ENCODE measurements around the gene LLGL2. TPM values are rescaled to one million over a fixed set of nuclear protein-coding genes. Genes with fewer than 3 reads are reported as not detected.

Gene LLGL2
- total RNA-seq, 1 experiment from 2014 or later = 19.8 TPM

DNA sequence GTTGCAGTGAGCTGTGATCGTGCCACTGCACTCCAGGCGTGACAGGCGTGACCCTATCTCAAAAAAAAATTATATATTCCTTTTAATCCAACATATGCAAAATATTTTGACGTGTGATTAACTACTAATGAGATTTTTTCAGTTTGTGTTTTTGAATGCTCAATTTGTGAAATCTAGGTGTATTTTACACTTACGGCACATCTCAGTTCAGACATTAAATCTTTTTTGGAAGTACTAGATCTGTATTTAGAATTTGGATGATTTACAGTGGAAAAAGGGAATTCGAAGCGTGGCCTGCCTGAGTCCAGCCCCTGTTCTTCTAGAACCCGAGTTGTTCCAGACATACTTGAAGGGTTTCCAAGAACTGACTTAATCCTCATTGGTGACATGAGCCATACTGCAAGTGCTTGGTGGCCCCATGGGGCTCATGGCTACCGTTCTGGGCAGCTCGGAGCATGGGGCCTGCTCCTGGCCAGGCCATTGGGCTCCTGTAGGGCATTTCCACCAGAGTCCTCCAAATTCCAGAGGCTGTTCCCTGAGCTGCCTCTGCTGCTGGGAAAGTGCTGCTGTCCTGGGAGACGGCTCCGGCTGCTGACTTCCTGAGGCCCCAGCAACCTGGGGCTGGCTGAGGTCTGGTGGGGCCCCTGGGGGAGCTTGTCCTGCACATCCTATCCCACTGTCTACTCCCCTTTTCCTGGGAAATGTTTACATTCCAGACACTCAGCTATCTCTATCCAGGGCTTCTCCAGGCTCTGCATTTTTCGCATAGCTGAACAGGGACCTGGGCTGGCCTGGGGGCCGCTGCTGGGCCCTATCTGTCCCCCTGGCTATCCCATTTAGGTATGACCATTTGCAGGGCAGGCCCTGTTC lies 27.2 kb downstream of the LLGL2 start:
- H3K27me3 Mint-ChIP-seq (ENCODE audit: insufficient read depth, unreplicated experiment) = no peaks in the 10 kb centered on the region
- H3K4me1 Mint-ChIP-seq (ENCODE audit: insufficient read depth, unreplicated experiment) = no peaks in the 10 kb centered on the region
- intact Hi-C loops (cut with micrococcal nuclease) = no loop called here
- DNase-seq (ENCODE audit: unreplicated experiment) = no peak
- no peak overlapping the region for H3K4me3 Mint-ChIP-seq (ENCODE audit: unreplicated experiment)
- CTCF ChIA-PET = interaction anchor here (0.6 to 1.2 kb wide), 2 partner anchors 28 to 163 kb away, joined by 3 read pairs; partner anchors contain the start of gene LLGL2
- TF ChIP-seq, protein P1, sequence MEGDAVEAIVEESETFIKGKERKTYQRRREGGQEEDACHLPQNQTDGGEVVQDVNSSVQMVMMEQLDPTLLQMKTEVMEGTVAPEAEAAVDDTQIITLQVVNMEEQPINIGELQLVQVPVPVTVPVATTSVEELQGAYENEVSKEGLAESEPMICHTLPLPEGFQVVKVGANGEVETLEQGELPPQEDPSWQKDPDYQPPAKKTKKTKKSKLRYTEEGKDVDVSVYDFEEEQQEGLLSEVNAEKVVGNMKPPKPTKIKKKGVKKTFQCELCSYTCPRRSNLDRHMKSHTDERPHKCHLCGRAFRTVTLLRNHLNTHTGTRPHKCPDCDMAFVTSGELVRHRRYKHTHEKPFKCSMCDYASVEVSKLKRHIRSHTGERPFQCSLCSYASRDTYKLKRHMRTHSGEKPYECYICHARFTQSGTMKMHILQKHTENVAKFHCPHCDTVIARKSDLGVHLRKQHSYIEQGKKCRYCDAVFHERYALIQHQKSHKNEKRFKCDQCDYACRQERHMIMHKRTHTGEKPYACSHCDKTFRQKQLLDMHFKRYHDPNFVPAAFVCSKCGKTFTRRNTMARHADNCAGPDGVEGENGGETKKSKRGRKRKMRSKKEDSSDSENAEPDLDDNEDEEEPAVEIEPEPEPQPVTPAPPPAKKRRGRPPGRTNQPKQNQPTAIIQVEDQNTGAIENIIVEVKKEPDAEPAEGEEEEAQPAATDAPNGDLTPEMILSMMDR (IDR thresholded peaks at IDR 0.05; ENCODE audit: unreplicated experiment) = no peak
- peaks cover 4% of the 10 kb centered on the region for H3K36me3 Mint-ChIP-seq (ENCODE audit: insufficient read depth, unreplicated experiment)
- BruUV-seq (replicated peaks) = no TSS peak
- H3K9me3 Mint-ChIP-seq (ENCODE audit: unreplicated experiment) = no peaks in the 10 kb centered on the region
- POLR2A ChIA-PET = interaction anchor here (0.6 to 1.7 kb wide), 4 partner anchors 21 to 896 kb away, joined by 3 to 5 read pairs (median 3); no protein-coding TSS in a partner anchor
- no peak overlapping the region for H3K27ac Mint-ChIP-seq (ENCODE audit: low read depth, unreplicated experiment)

DNA sequence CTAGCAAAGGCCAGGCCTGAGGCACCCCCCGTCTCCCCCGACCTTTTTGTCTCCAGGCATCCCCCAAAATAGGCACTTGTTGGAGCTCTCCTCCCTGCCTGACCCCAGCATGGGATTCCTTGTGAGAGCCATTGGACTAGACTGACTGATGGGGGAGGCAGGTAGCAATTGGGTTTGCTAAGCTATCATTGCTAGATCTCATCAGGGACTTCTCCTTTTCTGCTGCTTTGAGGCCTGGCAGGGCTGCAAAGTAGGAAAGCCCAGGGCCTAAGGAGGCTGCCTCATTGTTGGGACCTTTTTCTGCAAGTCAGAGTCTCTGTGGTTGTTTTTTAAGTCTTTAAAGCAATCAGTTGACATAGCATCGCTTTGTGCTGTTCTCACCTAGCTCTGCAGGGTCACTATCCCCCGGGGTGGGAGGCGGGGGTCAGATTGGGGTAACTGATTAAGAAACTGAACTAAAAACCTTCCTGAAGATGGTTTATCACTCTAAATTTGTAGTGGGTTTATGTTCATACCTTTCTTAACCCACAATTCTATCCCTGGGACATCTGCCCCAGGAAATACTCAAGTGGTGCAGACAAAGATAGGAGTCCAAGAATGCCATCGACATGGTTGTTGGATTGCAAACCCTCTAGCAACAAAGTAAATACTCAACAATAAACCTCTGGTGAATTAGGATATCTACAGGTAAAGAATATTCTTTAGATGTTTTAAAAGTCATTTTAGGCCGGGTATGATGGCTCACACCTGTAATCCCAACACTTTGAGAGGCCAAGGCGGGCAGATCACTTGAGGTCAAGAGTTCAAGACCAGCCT lies 28.0 kb downstream of the LLGL2 start:
- Mint-ChIP-seq H3K9me3 (ENCODE audit: unreplicated experiment) (no peaks in the 10 kb centered on the region), H3K27me3 (ENCODE audit: insufficient read depth, unreplicated experiment) (no peaks in the 10 kb centered on the region), H3K4me1 (ENCODE audit: insufficient read depth, unreplicated experiment) (no peaks in the 10 kb centered on the region), H3K4me3 (ENCODE audit: unreplicated experiment) (no peak overlapping the region), H3K36me3 (ENCODE audit: insufficient read depth, unreplicated experiment) (no peaks in the 10 kb centered on the region), H3K27ac (ENCODE audit: low read depth, unreplicated experiment) (no peak overlapping the region)
- intact Hi-C loops (cut with micrococcal nuclease) = no loop called here
- POLR2A ChIA-PET = interaction anchor here (0.7 kb wide), 2 partner anchors 40 to 41 kb away, joined by 3 read pairs; no protein-coding TSS in a partner anchor
- no peak for DNase-seq (ENCODE audit: unreplicated experiment)
- CTCF ChIA-PET = interaction anchor here (0.6 to 1.2 kb wide), 2 partner anchors 28 to 164 kb away, joined by 3 read pairs; partner anchors contain the start of gene LLGL2
- no TSS peak for BruUV-seq (replicated peaks)
- TF ChIP-seq, protein P1 (IDR thresholded peaks at IDR 0.05; ENCODE audit: unreplicated experiment) = no peak

DNA sequence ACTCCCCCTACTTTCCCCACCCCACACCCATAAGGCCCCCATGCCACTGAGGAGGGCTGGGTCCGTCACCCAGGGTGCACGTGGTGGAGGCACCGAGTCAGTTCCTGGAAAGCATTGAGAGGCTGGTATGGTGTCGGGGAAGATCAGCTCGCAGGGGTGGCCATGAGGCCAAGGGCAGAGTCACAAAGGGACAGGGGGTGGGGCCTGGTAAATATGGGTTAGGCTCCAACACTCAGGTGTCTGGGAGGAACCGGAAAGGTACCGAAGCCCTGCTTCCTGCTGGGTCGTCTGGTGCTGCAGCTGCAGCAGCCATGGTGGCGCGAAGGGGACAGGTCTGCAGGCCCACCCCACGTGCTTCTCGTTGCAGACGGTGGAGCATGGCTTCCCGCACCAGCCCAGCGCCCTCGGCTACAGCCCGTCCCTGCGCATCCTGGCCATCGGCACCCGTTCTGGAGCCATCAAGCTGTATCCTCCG lies 30.2 kb downstream of the LLGL2 start:
- Mint-ChIP-seq H3K4me3 (ENCODE audit: unreplicated experiment) (no peak overlapping the region), H3K9me3 (ENCODE audit: unreplicated experiment) (no peaks in the 10 kb centered on the region), H3K4me1 (ENCODE audit: insufficient read depth, unreplicated experiment) (no peaks in the 10 kb centered on the region), H3K27ac (ENCODE audit: low read depth, unreplicated experiment) (no peak overlapping the region), H3K27me3 (ENCODE audit: insufficient read depth, unreplicated experiment) (no peaks in the 10 kb centered on the region), H3K36me3 (ENCODE audit: insufficient read depth, unreplicated experiment) (peaks cover 6% of the 10 kb centered on the region)
- ChIA-PET CTCF (interaction anchor here (0.6 kb wide), 1 partner anchor 204 kb away, joined by 4 read pairs; no protein-coding TSS in a partner anchor), POLR2A (no interaction called here)
- TF ChIP-seq, protein P1 (IDR thresholded peaks at IDR 0.05; ENCODE audit: unreplicated experiment) = no peak
- BruUV-seq (replicated peaks) = no TSS peak
- intact Hi-C loops (cut with micrococcal nuclease) = no loop called here
- DNase-seq (ENCODE audit: unreplicated experiment) = no peak
